HepG2 (cell line): ENCODE results near the gene STK39. TPM values are rescaled to one million over a fixed set of nuclear protein-coding genes. Genes with fewer than 3 reads are reported as not detected.

Source experiments
- ATAC-seq: fragments of 200-7000 bp; cut with Tn5 transposase; 3 replicates; pipeline ENCODE4 v1.9.1; 2020; ENCODE audit warnings: mild to moderate bottlenecking, moderate library complexity
- BruUV-seq: library from RNA; stranded (reverse); fragments of 400-500 nt; replicated peaks from 2 replicates; lab custom pipeline; 2021; lab: Mats Ljungman, UMichigan
- CTCF ChIA-PET: fragments of 300-600 bp; formaldehyde crosslinking; extraction: SDS; loops from one replicate; lab custom pipeline; 2021; ENCODE audit warnings: low total read pairs, inconsistent platforms, low intra/inter-chr PET ratio; lab: Yijun Ruan, JAX
- POLR2A ChIA-PET: fragments of 350-600 bp; sonication (Branson Sonifier 250); formaldehyde crosslinking; loops from one replicate; lab custom pipeline; 2020; ENCODE audit warnings: antibody characterized with exemption, inconsistent platforms; lab: Yijun Ruan, JAX
- DNase-seq: peaks from one replicate; pipeline ENCODE4 v3.0.0-alpha.2; 2015; ENCODE audit warnings: low spot score
- FAIRE-seq: peaks from 3 replicates; lab custom pipeline; 2011; peaks lifted over from hg19 to GRCh38; lab: Jason Lieb, UNC
- H2AFZ ChIP-seq: one replicate; pipeline ENCODE4 v1.6.1; 2011; ENCODE audit warnings: low read length, inconsistent platforms
- H3K27ac ChIP-seq: fragments of 300-600 bp; 3 replicates; pipeline ENCODE4 v1.8.0; 2011; ENCODE audit warnings: mixed run types, mild to moderate bottlenecking, mixed read lengths, low read length, inconsistent platforms; ENCODE audit not compliant: insufficient read depth; ENCODE audit errors: extremely low read length
- H3K27me3 ChIP-seq, 2 experiments: fragments of 200-600 bp in 1 of 2; 2 replicates in 1 of 2; 3 replicates in 1 of 2; pipeline versions ENCODE4 v1.6.0 to v1.8.0; 2011; ENCODE audit warnings: low read length in 2 of 2, mild to moderate bottlenecking in 2 of 2, moderate library complexity in 2 of 2, inconsistent platforms in 1 of 2; ENCODE audit not compliant: insufficient read depth in 2 of 2, control insufficient read depth in 1 of 2
- H3K36me3 ChIP-seq, 2 experiments: fragments of 200-600 bp in 1 of 2; replicated peaks in 1 of 2; 2 replicates in 1 of 2; 3 replicates in 1 of 2; pipeline versions ENCODE4 v1.5.1 to v1.8.0; 2011; ENCODE audit warnings: low read length in 2 of 2, inconsistent platforms in 1 of 2; ENCODE audit not compliant: insufficient read depth in 2 of 2, control insufficient read depth in 1 of 2
- H3K4me1 ChIP-seq: 2 replicates; pipeline ENCODE4 v1.5.1; 2012; ENCODE audit warnings: low read length, inconsistent platforms; ENCODE audit not compliant: insufficient read depth
- H3K4me2 ChIP-seq: 2 replicates; pipeline ENCODE4 v1.6.0; 2011; ENCODE audit warnings: low read depth, low read length, inconsistent platforms
- H3K4me3 ChIP-seq, 3 experiments: fragments of 200-600 bp in 1 of 3; sonication (generic), shearing (Covaris generic) in 1 of 3; replicated peaks in 1 of 3; 2 replicates each; pipeline ENCODE4 v1.5.1; 2011 to 2016; ENCODE audit warnings: low read length in 3 of 3, inconsistent platforms in 2 of 3, low read depth in 2 of 3, mild to moderate bottlenecking in 2 of 3, control low read depth in 1 of 3, mixed read lengths in 1 of 3; ENCODE audit not compliant: insufficient read depth in 1 of 3
- H3K79me2 ChIP-seq: one replicate; pipeline ENCODE4 v1.6.1; 2011; ENCODE audit warnings: low read length, inconsistent platforms; ENCODE audit not compliant: insufficient read depth
- H3K9ac ChIP-seq: 2 replicates; pipeline ENCODE4 v1.6.0; 2011; ENCODE audit warnings: mild to moderate bottlenecking, low read depth, low read length, inconsistent platforms; ENCODE audit not compliant: insufficient read depth
- H3K9me3 ChIP-seq: 2 replicates; pipeline ENCODE4 v1.5.1; 2012; ENCODE audit warnings: mild to moderate bottlenecking, low read length
- H4K20me1 ChIP-seq: 2 replicates; pipeline ENCODE4 v1.6.0; 2011; ENCODE audit warnings: inconsistent platforms, mild to moderate bottlenecking, low read length, moderate library complexity; ENCODE audit not compliant: insufficient read depth
- ARHGAP35 ChIP-seq: sonication (generic); formaldehyde crosslinking; IDR thresholded peaks from 2 replicates; pipeline ENCODE4 v1.9.0; 2022; ENCODE audit warnings: mild to moderate bottlenecking, inconsistent platforms, moderate library complexity, missing genetic modification reagents, borderline replicate concordance
- DNMT3B ChIP-seq: conservative IDR thresholded peaks from 2 replicates; pipeline ENCODE4 v1.6.1; 2016; ENCODE audit warnings: missing biosample characterization, control low read depth
- FOXK1 ChIP-seq: sonication (generic); formaldehyde crosslinking; IDR thresholded peaks from 2 replicates; pipeline ENCODE4 v1.4.0; 2020; ENCODE audit warnings: low read depth, missing genetic modification reagents, borderline replicate concordance
- MAFF ChIP-seq: IDR thresholded peaks from 2 replicates; pipeline ENCODE4 v1.6.1; 2011; ENCODE audit warnings: low read depth, low read length, improper control_type of control experiment
- MAFK ChIP-seq, 2 experiments: IDR thresholded peaks in 1 of 2; conservative IDR thresholded peaks in 1 of 2; 2 replicates each; pipeline ENCODE4 v1.6.1; 2011; ENCODE audit warnings: improper control_type of control experiment in 2 of 2, low read length in 2 of 2
- ZBTB26 ChIP-seq: IDR thresholded peaks from 2 replicates; pipeline ENCODE4 v1.6.1; 2016; ENCODE audit warnings: missing compliant biosample characterization, missing genetic modification reagents, borderline replicate concordance
- ZNF121 ChIP-seq: sonication (generic); formaldehyde crosslinking; IDR thresholded peaks from 2 replicates; pipeline ENCODE4 v1.5.0; 2020; ENCODE audit warnings: mild to moderate bottlenecking, missing genetic modification reagents
- ZNF609 ChIP-seq: sonication (generic); formaldehyde crosslinking; IDR thresholded peaks from 2 replicates; pipeline ENCODE4 v1.4.0; 2020; ENCODE audit warnings: mild to moderate bottlenecking, missing genetic modification reagents, borderline replicate concordance
- ZNF639 ChIP-seq: conservative IDR thresholded peaks from 2 replicates; pipeline ENCODE4 v1.6.1; 2018; ENCODE audit warnings: missing genetic modification reagents
- WGBS: methylation state at CpG from one replicate; pipeline ENCODE4 v1.1.6; 2017; ENCODE audit warnings: low lambda C conversion rate; 5-methylcytosine and 5-hydroxymethylcytosine counted together
- in situ Hi-C: cut with HindIII; loops from 2 replicates; pipeline ENCODE4 v1.10.0; 2017; ENCODE audit warnings: low pct_unique_long_range_greater_than_20kb; ENCODE audit not compliant: extremely low pct_ligation_motif_present
- intact Hi-C: fragments of 100-400 bp; cut with micrococcal nuclease; formaldehyde crosslinking; loops from one replicate; pipeline ENCODE4 v1.10.0; 2022; ENCODE audit not compliant: unreplicated experiment
- polyA plus RNA-seq, 8 experiments: library from polyadenylated mRNA; depleted of rRNA in 3 of 8; stranded (reverse) in 7 of 8; unstranded in 1 of 8; fragments of >200 nt; fragmentation: Illumina TruSeq in 4 of 8; extraction: Trizol in 4 of 8; gene quantifications; 2 replicates each; pipeline versions ENCODE4 v1.2.1 to v1.2.3, GENCODE V29; 2011 to 2016; ENCODE audit warnings: low read depth in 4 of 8, missing spikeins in 1 of 8, mixed read lengths in 1 of 8; ENCODE audit not compliant: insufficient read depth in 1 of 8
- total RNA-seq, 5 experiments: library from RNA; depleted of rRNA; stranded (reverse); fragments of >200 nt; fragmentation: Illumina TruSeq; extraction: Trizol; gene quantifications; 2 replicates each; pipeline ENCODE4 v1.2.3, GENCODE V29; 2016; ENCODE audit warnings: low read depth in 1 of 5

STK39 gene
- total and polyA plus RNA-seq, 2 of the 13 experiments (the other 11 are each of a cell fraction or from before 2014, with no cell fraction given), result 27.3 to 38.4 TPM

GRCh38 chr2:167990062-167990461 is 257.3 kb downstream of the STK39 start:
- no TSS peak for BruUV-seq
- H3K4me3 ChIP-seq, result no peak overlapping the region
- no peaks in the 10 kb centered on the region; the same call in 1 of the 2 replicates for H3K4me1 ChIP-seq
- no peaks in the 10 kb centered on the region for H3K27me3 ChIP-seq
- 97% methylated on average over 4 of the region's 4 CpGs for WGBS
- TF ChIP-seq MAFK (conservative IDR thresholded peaks at IDR 0.05 in 1 of 2, IDR thresholded peaks at IDR 0.05 in 1 of 2; ENCODE audit: low read length in 2 of 2) (0 out of 4 replicates have a peak, but pooled peaks of 1 of the 2 experiments have one; percentile 3), ZBTB26 (CRISPR knock-in tag) (no peak), MAFF (0 out of 2 replicates have a peak, but pooled peaks have one; percentile 3)
- TF ChIP-seq, all 625 proteins: peak for 2
- Histone ChIP-seq H3K4me2 (no peak overlapping the region), H2AFZ (no peak overlapping the region), H3K27ac (no peak overlapping the region), H4K20me1 (no peaks in the 10 kb centered on the region), H3K9ac (no peak overlapping the region), H3K79me2 (no peaks in the 10 kb centered on the region), H3K9me3 (no peaks in the 10 kb centered on the region), H3K36me3 (peaks cover 0 to 4% of the 10 kb centered on the region in 2 experiments; a peak in 3 of 5 replicates)
- DNase-seq (no peak), FAIRE-seq (no peak), ATAC-seq (no peak)
- CTCF ChIA-PET, result no interaction called here
- intact Hi-C loops (no loop called here), in situ Hi-C loops (no loop called here)
- POLR2A ChIA-PET, result no interaction called here

GRCh38 chr2:167988296-167988695 is 259.1 kb downstream of the STK39 start:
- Histone ChIP-seq H3K9ac (no peak overlapping the region), H3K27me3 (no peaks in the 10 kb centered on the region), H3K4me2 (no peak overlapping the region), H3K9me3 (no peaks in the 10 kb centered on the region), H3K36me3 (peaks cover 7 to 11% of the 10 kb centered on the region in 2 experiments), H2AFZ (no peak overlapping the region), H3K79me2 (no peaks in the 10 kb centered on the region), H3K4me1 (no peaks in the 10 kb centered on the region; the same call in 1 of the 2 replicates), H4K20me1 (no peaks in the 10 kb centered on the region), H3K27ac (no peak overlapping the region), H3K4me3 (no peak overlapping the region)
- intact Hi-C loops (no loop called here), in situ Hi-C loops (no loop called here)
- ATAC-seq, result no peak
- ChIA-PET POLR2A (no interaction called here), CTCF (no interaction called here)
- no TSS peak for BruUV-seq
- 92% methylated on average over 2 of the region's 2 CpGs for WGBS
- no peak for FAIRE-seq
- DNase-seq, result no peak
- TF ChIP-seq FOXK1 (CRISPR knock-in tag), result no peak
- TF ChIP-seq DNMT3B, result no peak
- TF ChIP-seq ZNF639 (CRISPR knock-in tag), result no peak
- no peak for TF ChIP-seq ARHGAP35 (CRISPR knock-in tag)
- no peak for TF ChIP-seq ZNF121 (CRISPR knock-in tag)
- TF ChIP-seq ZNF609, result no peak
